Astrocyte of the spinal cord (primary cell): ENCODE measurements around the gene ANO10.

Experiments used
- DNase-seq: peaks from one replicate; pipeline ENCODE4 v3.0.0; 2011; ENCODE audit warnings: low read depth, low spot score
- H3K4me3 ChIP-seq: 2 replicates; pipeline ENCODE4 v1.5.1; 2011; ENCODE audit warnings: low read depth, mild to moderate bottlenecking, low read length, moderate library complexity
- in situ Hi-C: cut with HindIII; loops from 2 replicates; pipeline ENCODE4 v1.10.0; 2017; ENCODE audit warnings: low sequenced_read_pairs
- TF ChIP-seq, protein P1 (sequence below): IDR thresholded peaks from 2 replicates; pipeline ENCODE4 v1.5.1; 2012; ENCODE audit warnings: low read depth, mild to moderate bottlenecking, low read length, inconsistent platforms

ANO10 gene

DNA sequence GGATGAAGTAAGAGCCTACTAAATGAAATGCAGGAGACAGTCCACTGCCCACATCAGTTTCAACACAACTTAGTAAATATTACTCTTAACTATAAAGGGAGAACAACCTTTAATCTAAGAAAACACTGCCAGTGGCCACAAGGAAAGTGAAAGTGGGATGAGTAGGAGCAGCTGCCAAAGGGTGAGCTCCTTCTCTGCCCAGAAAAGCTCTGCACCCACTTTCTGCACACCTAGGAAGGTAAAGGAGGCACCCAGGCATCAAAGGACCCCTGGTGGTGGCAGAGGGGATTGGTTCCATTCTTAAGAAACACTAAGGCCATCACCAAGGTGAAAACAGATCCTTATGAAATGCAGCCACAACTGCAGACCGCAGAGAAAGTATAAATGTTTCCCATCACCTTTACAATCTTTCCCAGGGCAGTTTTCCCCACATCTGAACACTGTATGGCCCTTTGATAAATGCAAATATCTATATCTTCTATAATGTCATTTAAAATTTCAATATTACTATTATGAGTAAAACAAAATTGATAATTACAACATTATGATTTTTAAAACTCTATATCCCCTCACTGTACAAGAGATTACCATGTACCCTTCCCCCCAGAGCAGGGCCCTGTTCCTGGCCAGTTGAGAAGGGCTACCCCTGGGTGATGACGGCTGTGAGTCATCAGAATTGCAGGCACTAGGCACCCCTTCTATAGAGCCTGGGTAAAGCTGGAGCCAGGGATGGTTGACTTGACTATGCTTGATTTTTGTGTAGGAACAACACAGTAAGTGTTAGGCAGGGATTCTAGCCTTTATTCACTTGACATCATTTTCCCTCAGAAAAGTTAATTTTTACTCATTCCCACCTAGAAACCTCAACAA is 243.5 kb downstream of the ANO10 start:
- TF ChIP-seq, protein P1, sequence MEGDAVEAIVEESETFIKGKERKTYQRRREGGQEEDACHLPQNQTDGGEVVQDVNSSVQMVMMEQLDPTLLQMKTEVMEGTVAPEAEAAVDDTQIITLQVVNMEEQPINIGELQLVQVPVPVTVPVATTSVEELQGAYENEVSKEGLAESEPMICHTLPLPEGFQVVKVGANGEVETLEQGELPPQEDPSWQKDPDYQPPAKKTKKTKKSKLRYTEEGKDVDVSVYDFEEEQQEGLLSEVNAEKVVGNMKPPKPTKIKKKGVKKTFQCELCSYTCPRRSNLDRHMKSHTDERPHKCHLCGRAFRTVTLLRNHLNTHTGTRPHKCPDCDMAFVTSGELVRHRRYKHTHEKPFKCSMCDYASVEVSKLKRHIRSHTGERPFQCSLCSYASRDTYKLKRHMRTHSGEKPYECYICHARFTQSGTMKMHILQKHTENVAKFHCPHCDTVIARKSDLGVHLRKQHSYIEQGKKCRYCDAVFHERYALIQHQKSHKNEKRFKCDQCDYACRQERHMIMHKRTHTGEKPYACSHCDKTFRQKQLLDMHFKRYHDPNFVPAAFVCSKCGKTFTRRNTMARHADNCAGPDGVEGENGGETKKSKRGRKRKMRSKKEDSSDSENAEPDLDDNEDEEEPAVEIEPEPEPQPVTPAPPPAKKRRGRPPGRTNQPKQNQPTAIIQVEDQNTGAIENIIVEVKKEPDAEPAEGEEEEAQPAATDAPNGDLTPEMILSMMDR, result peak; percentile 75
- DNase-seq, result peak; percentile 47
- in situ Hi-C loops, result no loop called here
- no peak overlapping the region for H3K4me3 ChIP-seq

DNA sequence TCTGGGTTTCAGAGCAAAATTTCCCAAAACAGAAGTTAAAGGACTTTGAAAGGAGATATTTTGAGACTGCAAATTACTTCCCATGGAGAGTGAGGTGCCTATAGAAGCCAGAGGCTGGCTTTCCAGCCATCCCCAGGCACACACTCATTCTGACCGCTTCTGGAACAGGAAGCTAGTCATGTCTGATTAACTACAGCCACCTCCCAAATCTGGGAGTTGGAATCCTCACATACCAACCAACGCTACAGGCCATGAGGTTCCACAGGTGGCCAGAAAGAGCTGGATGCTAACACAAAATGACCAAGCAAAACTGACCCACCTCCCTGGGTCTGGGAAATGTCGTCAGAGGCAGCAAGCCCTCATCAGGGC is 248.3 kb downstream of the ANO10 start:
- in situ Hi-C loops, result no loop called here
- H3K4me3 ChIP-seq, result no peak overlapping the region
- TF ChIP-seq, protein P1, result no peak
- peak; percentile 29 for DNase-seq

DNA sequence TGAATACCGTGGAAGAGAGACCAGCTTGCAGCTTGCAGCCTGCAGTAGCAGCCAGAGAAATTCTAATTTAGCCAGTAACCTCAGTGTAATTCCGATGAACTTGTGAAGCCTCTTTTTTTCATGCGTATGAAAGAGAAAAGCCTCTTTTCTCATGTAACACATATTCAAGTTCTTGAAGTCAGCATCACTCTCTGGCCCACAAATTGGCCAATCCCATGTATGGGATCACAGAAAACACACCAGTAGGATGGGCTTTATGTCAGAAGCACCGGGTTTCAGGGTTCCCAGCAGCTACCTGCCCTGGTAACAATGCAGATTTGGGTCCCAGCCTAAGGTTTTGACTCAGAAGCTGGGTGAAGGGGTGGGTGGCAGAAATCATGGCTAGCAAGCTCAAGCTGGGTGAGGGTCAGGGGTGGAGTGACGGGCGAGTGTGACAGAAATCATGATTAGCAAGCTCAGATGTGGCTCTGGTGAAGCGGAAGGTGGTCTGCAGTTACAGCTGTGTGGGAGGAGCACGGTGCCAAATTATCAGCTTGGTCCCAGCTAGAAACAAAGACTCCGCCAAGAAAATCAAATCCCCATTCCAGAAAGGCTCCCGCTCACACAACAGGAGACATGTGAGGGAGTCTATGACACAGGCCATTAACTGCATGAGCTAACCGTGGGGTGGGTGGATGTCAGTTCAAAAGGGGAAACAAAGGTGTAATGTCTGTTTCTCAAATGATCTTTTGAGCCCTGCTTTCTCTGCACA is 248.8 kb downstream of the ANO10 start:
- H3K4me3 ChIP-seq, result no peak overlapping the region
- in situ Hi-C loops, result no loop called here
- TF ChIP-seq, protein P1, result no peak
- DNase-seq, result peak; percentile 30

DNA sequence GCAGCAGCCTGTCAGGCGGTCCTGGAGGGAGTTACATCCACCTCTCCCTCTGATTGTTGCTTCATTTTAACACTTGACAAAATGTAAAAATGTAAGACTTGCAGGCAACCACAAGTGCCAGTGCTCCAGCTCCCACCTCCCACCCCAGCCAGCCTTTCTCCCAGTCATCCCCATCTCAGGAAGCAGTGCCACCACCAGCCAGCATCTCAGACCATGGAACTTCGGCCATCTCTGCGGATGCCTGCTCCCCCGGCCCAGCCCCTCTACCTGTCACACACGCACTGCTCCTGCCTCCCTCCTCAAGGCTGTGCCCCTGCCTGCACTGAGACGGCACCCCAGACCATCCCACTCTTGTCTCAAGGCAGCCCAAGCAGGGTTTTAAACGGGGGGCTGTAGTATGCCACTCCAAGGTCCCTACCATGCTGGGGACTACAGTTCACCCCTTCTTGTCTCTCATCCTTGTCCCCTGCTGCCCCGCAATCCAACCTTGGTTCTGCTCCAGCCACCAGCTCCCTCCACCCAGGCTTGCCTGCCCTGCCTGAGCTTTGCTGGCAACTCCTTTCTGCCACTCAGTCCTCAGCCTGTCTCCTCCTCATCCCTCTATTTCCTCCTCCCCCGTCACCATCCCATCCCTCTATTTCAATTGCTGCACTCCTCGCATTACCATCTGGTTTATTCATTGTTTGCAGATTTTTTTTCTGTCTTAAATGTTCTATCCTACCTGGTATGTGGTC is 249.6 kb downstream of the ANO10 start:
- TF ChIP-seq, protein P1, result no peak
- no peak for DNase-seq
- H3K4me3 ChIP-seq, result no peak overlapping the region
- in situ Hi-C loops, result no loop called here

DNA sequence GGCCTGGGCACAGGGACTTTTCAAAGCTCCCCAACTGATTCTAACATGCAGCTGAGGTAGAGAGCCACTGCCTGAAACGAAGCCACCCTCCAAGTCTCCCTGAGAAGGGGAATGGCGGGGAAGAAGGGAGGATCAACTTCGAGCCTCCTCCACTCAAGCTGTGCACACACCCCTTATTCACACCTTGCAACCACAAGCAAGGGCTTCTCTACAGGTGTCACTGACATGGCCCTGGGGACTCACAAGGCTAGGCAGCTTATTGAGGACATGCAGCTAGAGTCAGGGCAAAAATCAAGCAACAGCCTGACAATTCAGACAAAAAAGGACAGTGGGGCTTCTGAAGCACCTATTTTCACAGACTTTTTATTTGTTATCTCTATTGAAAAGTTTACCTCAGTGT is 250.3 kb downstream of the ANO10 start:
- in situ Hi-C loops, result no loop called here
- H3K4me3 ChIP-seq, result no peak overlapping the region
- TF ChIP-seq, protein P1, result no peak
- DNase-seq, result no peak

DNA sequence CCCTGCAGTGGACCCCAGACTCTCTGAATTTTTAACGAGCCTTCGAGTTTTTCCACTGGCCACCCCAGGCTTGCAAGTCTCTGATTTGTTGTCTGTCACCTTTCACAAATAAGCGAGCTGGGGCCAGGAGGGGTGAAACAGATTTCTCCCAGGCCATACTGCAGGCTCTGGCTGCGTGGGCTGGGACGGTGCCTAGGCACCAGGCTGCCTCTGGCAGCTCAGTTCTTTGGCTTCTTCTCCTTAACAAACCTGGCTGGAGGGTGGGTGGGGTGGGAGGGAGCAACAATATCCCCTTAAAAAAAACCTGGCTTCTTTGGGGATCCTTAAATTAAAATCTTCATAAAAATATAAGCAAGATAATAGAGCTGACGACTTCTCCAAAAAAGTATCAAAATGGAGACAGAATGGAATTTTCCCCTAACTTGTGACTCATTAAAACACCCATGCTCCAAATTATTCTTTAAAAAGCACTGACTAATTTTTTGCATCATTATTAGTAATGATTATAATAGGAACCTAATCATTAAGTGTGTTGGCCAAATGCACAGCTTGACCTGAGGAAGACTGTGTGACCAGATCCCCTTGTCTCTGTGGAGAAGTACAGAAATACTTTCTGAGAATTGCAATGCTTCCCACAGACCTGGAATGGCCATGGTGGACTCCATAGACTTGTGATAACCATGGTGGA is 251.4 kb downstream of the ANO10 start:
- TF ChIP-seq, protein P1, result no peak
- DNase-seq, result no peak
- H3K4me3 ChIP-seq, result no peak overlapping the region
- in situ Hi-C loops, result no loop called here
